Measurements from ENCODE around the gene FGF3. TPM values are rescaled to one million over a fixed set of nuclear protein-coding genes. Genes with fewer than 3 reads are reported as not detected.

The FGF3 gene
- total RNA-seq, 1 donor from 2014 or later = not detected

DNA sequence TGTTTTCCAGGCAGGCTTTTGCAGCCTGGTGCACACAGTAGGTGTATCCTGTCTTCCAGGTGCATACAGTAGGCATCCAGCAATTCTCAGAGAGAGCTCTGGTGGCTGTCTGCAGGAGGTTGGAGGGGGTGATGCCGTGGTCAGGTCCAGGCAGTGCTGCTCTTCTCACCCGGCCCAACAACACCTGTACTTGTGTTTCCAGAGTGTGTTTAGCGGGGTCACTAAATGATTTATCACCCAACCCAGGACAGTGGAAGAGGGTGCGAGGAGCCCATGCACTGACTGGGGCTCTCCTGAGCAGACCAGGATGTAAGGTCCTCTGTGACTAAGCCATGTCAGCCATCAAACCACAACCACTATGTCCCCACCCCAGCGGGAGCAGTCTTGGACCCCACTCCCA lies 18.6 kb upstream of the FGF3 start:
- Mint-ChIP-seq H3K9me3 (no peaks in the 10 kb centered on the region), H3K27me3 (ENCODE audit: low read depth) (peaks cover 33% of the 10 kb centered on the region), H3K4me3 (no peak overlapping the region), H3K27ac (ENCODE audit: unreplicated experiment) (no peak overlapping the region), H3K36me3 (ENCODE audit: low read depth) (no peaks in the 10 kb centered on the region), H3K4me1 (peaks cover 17% of the 10 kb centered on the region)
- TF ChIP-seq, protein P1, sequence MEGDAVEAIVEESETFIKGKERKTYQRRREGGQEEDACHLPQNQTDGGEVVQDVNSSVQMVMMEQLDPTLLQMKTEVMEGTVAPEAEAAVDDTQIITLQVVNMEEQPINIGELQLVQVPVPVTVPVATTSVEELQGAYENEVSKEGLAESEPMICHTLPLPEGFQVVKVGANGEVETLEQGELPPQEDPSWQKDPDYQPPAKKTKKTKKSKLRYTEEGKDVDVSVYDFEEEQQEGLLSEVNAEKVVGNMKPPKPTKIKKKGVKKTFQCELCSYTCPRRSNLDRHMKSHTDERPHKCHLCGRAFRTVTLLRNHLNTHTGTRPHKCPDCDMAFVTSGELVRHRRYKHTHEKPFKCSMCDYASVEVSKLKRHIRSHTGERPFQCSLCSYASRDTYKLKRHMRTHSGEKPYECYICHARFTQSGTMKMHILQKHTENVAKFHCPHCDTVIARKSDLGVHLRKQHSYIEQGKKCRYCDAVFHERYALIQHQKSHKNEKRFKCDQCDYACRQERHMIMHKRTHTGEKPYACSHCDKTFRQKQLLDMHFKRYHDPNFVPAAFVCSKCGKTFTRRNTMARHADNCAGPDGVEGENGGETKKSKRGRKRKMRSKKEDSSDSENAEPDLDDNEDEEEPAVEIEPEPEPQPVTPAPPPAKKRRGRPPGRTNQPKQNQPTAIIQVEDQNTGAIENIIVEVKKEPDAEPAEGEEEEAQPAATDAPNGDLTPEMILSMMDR (conservative IDR thresholded peaks at IDR 0.05) = no peak
- DNase-seq (ENCODE audit: low read depth, low spot score) = no peak

DNA sequence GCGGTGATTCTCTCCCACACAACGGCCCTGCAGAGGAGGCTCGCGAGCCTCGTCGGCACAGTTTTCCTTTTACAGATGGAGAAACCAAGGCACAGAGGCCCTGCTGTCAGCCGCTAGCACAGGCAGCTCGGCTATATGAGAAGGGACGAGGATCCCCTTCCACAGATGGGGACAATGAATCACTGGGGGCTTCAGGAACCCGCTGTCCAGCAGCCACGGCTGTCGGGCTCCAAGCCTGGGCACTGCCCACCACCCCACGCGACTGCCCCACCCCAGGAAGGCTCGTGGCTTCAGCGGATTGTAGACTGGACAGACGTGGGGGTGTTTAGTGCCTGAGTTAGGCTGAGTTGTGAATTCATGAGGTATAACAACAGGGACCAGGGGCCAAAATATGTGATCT lies 17.2 kb upstream of the FGF3 start:
- peaks cover 32% of the 10 kb centered on the region for H3K27me3 Mint-ChIP-seq (ENCODE audit: low read depth)
- no peaks in the 10 kb centered on the region for H3K36me3 Mint-ChIP-seq (ENCODE audit: low read depth)
- H3K9me3 Mint-ChIP-seq = no peaks in the 10 kb centered on the region
- DNase-seq (ENCODE audit: low read depth, low spot score) = no peak
- no peak overlapping the region for H3K27ac Mint-ChIP-seq (ENCODE audit: unreplicated experiment)
- H3K4me1 Mint-ChIP-seq = peaks cover 23% of the 10 kb centered on the region
- TF ChIP-seq, protein P1 (conservative IDR thresholded peaks at IDR 0.05) = no peak
- no peak overlapping the region for H3K4me3 Mint-ChIP-seq

DNA sequence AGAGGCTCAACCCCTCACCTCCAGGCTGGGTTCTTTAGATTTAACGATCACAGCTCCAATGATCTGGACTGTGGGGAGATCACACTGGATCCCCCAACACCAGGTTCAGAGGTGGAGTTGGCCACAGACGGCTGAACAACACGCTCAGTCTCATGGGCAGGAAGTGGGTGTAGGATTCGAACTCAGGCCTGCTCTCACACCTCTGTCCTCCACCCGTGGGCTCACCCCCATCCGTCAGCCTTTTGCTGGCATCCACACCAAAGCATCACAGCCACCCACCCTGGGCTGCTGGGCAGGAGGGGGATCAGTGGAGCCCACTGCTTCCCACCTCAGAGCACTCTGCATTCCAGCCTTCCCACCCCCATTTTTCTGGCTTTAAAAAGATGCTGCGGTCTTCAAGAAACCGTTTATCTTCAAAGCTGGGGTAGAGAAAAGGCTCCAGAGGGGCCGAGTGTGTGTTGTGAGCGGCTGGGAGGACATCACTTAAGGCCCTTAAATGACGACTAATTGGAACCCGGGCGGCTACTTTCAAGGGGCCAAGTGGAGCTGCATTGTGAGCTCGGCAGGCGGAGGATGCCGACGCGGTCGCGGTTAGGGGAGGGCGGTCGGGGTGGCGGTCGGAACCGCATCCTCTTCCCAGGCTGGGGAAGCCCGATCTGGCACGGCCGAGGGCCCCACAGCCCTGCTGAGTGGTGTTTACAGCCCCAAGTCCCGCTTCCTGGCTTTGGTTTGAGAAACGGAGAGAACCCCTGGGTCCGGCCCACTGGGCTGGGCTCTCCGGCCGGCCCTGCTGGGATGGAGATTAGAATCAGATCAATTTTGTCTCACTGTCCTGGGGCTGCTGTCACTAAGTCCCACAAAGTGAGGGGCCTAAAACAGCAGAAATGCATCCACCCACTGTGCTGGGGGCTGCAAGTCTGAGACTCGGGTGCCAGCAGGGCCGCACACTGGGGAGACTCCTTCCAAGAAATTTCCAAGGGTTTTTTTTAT lies 15.9 kb upstream of the FGF3 start:
- H3K36me3 Mint-ChIP-seq (ENCODE audit: low read depth) = no peaks in the 10 kb centered on the region
- peaks cover 13% of the 10 kb centered on the region for H3K4me1 Mint-ChIP-seq
- no peak overlapping the region for H3K4me3 Mint-ChIP-seq
- no peaks in the 10 kb centered on the region for H3K9me3 Mint-ChIP-seq
- DNase-seq (ENCODE audit: low read depth, low spot score) = no peak
- TF ChIP-seq, protein P1 (conservative IDR thresholded peaks at IDR 0.05) = no peak
- no peak overlapping the region for H3K27ac Mint-ChIP-seq (ENCODE audit: unreplicated experiment)
- H3K27me3 Mint-ChIP-seq (ENCODE audit: low read depth) = peaks cover 25% of the 10 kb centered on the region

DNA sequence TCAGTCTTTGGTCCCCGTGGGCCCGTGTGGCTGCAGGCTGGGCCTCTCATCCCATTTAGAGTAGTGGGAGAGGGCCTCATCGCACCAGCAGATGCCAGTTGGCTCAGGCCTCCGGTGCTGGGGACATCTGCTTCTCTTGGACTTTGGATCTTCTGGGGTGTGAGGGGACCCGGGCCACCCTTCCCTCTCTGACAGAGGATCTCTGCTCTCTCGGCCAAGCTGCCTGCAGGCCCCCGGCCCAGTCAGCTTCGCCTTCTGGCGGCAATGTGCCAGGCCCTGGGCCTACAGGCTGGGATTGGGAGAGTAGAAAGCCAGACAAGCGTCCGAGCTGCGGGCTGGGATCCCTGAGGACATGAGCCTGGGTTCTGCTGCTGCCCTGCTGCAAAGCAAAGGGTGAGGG lies 15.0 kb upstream of the FGF3 start:
- TF ChIP-seq, protein P1 (conservative IDR thresholded peaks at IDR 0.05) = no peak
- Mint-ChIP-seq H3K36me3 (ENCODE audit: low read depth) (no peaks in the 10 kb centered on the region), H3K4me1 (peaks cover 13% of the 10 kb centered on the region), H3K27ac (ENCODE audit: unreplicated experiment) (no peak overlapping the region), H3K9me3 (no peaks in the 10 kb centered on the region), H3K4me3 (no peak overlapping the region), H3K27me3 (ENCODE audit: low read depth) (peaks cover 25% of the 10 kb centered on the region)
- no peak for DNase-seq (ENCODE audit: low read depth, low spot score)

DNA sequence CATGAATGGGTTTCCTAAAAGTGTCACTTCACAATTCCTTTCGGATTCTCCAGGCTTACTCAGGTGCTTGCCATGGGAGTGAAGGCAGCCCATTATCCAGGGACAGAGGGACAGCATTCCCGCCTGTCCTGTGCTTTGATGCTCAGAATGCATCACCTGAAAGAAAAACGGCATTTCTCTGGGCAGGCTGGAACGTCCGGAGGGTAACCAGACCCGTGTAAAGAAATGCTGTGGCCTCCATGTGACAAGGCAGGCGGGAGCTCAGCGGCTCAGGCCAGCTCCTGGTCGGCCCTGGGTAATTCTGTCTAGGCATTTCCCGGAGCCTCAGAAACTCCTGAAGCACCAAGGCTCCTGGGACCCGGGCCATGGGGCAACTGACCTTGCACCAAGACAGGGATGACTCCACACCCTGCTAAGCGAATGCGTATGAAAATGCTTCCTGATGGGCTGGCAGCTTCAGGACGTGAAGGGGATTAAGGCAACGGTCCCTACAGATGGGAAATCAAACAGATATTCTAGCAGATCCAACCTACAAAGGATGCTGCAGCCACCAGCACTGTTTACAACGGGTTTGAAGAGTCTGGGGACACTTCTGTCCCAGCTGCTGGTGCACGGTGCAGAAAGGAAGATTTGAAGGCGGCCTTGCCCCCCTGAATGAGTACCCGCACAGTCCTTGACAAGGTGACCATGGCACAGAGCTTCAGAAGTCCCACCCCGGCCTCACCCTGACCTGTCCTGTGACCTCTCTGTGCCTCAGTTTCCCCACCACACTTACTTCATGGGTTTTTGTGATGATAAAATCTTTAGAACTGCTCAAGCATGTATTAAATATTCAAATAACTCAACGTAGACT lies 13.6 kb upstream of the FGF3 start:
- H3K36me3 Mint-ChIP-seq (ENCODE audit: low read depth) = no peaks in the 10 kb centered on the region
- H3K4me1 Mint-ChIP-seq = peaks cover 23% of the 10 kb centered on the region
- no peaks in the 10 kb centered on the region for H3K9me3 Mint-ChIP-seq
- no peak overlapping the region for H3K4me3 Mint-ChIP-seq
- TF ChIP-seq, protein P1 (conservative IDR thresholded peaks at IDR 0.05) = no peak
- no peak for DNase-seq (ENCODE audit: low read depth, low spot score)
- peaks cover 24% of the 10 kb centered on the region for H3K27me3 Mint-ChIP-seq (ENCODE audit: low read depth)
- no peak overlapping the region for H3K27ac Mint-ChIP-seq (ENCODE audit: unreplicated experiment)

Measured in neural crest cell (in vitro differentiated cells).